Posterior vena cava (tissue), 2 donors: ENCODE data around the gene PDXDC1. TPM values are rescaled to one million over a fixed set of nuclear protein-coding genes. Genes with fewer than 3 reads are reported as not detected.
"Not testable (repeated sequence)": the region's sequence is repeated elsewhere in the genome, so short reads cannot be mapped to it uniquely, and the experiment has no call there.

Experiments
- DNase-seq: peaks from one replicate; pipeline ENCODE4 v3.0.0-alpha.2; 2020; ENCODE audit warnings: low spot score
- intact Hi-C, 2 donors: fragments of 100-400 bp; cut with DNase I; formaldehyde crosslinking; loops; one replicate each; pipeline versions ENCODE4 v1.14.1 to v1.14.2; 2022 to 2023
- total RNA-seq, 2 donors: library from RNA; stranded (reverse); fragmentation: NEBNext Ultra II Directional; extraction: Animal tissue kit (Norgen Biotek cat#: 25700); gene quantifications; one replicate each; pipeline ENCODE4 v1.2.1, GENCODE V29; 2021
- donor health status: DM: yes; HTN: yes; CAD: no.
- donor health status: DM: yes; HTN: yes; CAD: no.

PDXDC1 gene
- total RNA-seq, 2 donors from 2014 or later: 63.9 to 72.9 TPM

GRCh38 chr16:14999845-15000244 is 25.0 kb downstream of the PDXDC1 start:
- intact Hi-C loops, DNase-seq: not testable (repeated sequence)

DNA sequence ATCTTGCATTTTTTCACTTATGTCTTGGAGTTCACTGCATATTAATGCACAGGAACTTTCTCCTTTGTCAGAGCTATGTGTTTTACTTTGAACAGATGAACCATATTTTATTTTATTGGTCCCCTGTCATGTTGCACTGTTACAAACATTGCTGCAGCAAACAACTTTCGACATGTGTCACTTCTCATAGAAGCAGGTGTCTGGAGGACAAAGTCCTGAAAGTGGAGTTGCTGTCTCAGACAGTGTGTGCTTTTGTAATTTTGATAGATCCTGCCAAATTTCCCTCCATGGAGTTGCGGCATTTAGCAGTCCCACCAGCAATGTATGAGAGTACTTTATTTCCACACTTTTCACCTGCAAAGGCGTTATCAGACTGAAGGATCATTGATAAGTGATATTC is 27.6 kb downstream of the PDXDC1 start:
- DNase-seq: not testable (repeated sequence)
- intact Hi-C loops: loop anchor here in 1 of 2 donors (2.0 kb wide), 1 partner anchor 32 kb away; no protein-coding TSS in a partner anchor

GRCh38 chr16:15005357-15006132 is 30.7 kb downstream of the PDXDC1 start:
- DNase-seq, intact Hi-C loops: not testable (repeated sequence)

DNA sequence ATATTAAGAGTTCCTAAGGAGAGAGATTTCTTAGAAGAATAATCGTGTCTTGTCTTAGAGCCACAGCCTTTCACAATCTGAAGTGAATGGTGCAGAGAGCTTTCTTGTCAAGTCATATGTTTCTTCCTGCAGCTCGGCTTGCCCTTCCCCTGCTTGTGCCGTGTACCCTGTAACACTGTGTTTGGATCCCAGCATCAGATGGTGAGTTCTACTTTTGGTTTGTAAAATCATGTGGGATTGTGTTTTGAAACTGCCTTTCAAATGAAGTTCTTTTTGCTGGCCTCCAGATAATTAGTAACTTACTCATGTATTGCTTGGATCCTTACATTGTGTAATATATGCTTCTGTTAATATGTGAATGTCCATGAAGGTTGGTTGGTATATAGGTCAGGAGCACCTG is 33.8 kb downstream of the PDXDC1 start:
- intact Hi-C loops, DNase-seq: not testable (repeated sequence)

- DNase-seq, intact Hi-C loops: not testable (repeated sequence)
Observed at GRCh38 chr16:15012941-15013340, 38.1 kb downstream of the PDXDC1 start.

- intact Hi-C loops: not testable (repeated sequence)
Observed at GRCh38 chr16:15015671-15016070, 40.8 kb downstream of the PDXDC1 start.

DNA sequence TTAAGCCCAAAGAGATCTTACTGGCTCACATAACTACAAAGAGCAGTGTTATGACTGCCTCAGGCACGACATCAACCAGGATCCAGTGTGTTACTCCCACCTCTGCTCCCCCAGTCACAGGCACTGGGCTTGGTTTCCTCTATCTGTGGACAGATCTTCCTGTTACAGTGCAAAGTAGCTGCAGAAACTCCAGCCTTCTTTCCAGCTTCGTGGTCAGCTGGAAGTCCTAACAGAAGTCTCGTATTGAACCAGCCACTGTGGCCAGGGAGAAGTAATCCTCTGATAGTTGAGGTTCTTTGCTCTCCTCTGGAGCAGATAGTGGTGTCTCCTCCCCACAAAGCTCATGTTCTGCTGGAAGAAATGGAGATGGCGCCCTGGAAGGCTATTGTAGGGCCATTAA is 41.5 kb downstream of the PDXDC1 start:
- DNase-seq, intact Hi-C loops: not testable (repeated sequence)

More at GRCh38 chr16:15015671-15016070, 40.8 kb downstream of the PDXDC1 start:
- not testable (repeated sequence) for DNase-seq

- DNase-seq, intact Hi-C loops: not testable (repeated sequence)
Observed at GRCh38 chr16:15016951-15017580, 42.2 kb downstream of the PDXDC1 start.

DNA sequence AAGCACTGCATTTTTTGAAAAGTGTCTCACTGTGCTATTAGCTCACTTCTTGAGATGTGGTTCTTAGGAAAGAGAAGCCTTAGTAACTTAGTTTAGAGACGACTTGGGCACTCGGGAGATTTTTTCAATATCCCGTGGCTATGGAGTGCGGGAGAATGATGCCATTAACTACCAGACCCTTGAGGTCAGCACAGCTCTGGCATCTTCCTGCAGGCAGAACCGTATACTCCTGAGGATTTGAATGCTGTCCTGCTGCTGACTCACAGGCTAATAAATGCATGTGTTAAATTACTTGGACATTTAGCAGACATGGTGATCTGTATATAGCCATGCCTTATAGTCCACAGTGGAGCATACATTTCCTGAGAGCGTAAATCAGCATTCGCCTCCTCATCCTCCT is 46.6 kb downstream of the PDXDC1 start:
- DNase-seq, intact Hi-C loops: not testable (repeated sequence)

- DNase-seq, intact Hi-C loops: not testable (repeated sequence)
Observed at GRCh38 chr16:15022194-15022593, 47.4 kb downstream of the PDXDC1 start.

GRCh38 chr16:15023381-15024077 is 48.7 kb downstream of the PDXDC1 start:
- intact Hi-C loops, DNase-seq: not testable (repeated sequence)

GRCh38 chr16:15024858-15025199 is 50.0 kb downstream of the PDXDC1 start:
- intact Hi-C loops, DNase-seq: not testable (repeated sequence)

GRCh38 chr16:15025234-15025951 is 50.6 kb downstream of the PDXDC1 start:
- intact Hi-C loops, DNase-seq: not testable (repeated sequence)

DNA sequence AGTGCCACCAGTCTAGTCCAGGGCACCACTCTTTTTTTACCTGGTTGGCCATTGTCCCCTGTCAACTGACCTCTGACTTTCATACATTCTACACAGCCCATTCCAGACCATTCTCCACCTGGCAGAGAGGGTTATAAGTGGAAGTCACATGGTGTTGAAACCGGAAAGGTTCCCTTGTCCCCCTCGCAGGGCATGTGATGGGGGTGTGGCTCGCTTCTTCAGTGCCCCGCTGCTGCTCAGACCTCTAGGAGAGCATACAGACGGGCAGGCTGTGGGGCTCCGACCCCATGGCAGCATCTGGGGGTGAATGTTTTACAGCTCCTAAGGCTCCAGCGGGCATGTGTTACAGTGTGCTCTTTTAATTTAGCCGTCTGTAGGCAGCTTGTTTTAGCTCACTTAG is 52.2 kb downstream of the PDXDC1 start:
- DNase-seq, intact Hi-C loops: not testable (repeated sequence)

DNA sequence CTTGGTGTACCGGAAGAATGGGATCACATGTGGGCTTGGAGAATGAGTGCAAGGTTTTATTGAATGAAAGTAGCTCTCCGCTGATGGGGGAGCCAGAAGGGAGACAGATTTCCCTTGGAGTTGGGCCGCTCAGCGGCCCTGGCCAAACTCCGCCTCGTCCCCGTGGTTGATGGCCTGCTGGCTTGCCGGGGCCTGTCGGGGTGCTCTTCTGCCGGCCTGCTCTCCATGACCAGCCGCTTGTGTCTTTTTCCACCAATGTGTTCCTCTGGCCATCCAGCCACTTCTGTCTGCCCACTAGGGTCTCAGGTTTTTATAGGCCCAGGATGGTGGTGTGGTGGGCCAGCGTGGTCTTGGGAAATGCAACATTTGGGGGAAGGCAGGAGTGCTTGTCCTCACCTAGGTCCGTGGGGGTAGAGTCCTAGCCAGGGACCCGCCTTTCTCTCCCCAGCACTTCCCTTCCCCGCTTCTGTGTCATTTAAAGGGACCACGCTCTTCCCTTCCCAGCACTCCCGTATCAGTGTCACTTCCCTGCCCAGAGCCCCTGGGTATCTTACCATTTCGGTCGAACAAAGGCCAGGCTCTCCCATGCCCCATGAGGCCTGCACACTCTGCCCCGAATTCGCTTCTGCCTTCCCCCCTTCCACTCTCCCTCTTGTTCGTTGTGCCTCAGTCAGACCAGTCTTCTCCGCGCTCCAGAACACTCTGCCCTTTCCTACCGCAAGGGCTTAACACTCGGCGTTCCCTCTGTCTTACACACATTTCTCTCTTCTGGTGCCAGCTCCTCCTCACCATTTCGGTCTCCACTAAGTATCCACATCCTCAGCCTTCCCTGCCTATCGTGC is 52.9 kb downstream of the PDXDC1 start:
- intact Hi-C loops, DNase-seq: not testable (repeated sequence)

GRCh38 chr16:15028345-15028715 is 53.5 kb downstream of the PDXDC1 start:
- intact Hi-C loops, DNase-seq: not testable (repeated sequence)

GRCh38 chr16:15028801-15029698 is 54.2 kb downstream of the PDXDC1 start:
- DNase-seq, intact Hi-C loops: not testable (repeated sequence)
